Smooth muscle cell (in vitro differentiated cells): ENCODE measurements around the gene SPOCK3. TPM values are rescaled to one million over a fixed set of nuclear protein-coding genes. Genes with fewer than 3 reads are reported as not detected.

ENCODE experiments used
- DNase-seq: peaks from one replicate; lab custom pipeline; 2025; ENCODE audit not compliant: unreplicated experiment; lab: John Stamatoyannopoulos, UW
- H2AFZ ChIP-seq: fragments of 200-600 bp; sonication (generic); 2 replicates; pipeline ENCODE4 v1.6.0; 2016; ENCODE audit warnings: antibody characterized with exemption, low read depth, mild to moderate bottlenecking
- H3F3A ChIP-seq: fragments of 200-600 bp; sonication (generic); 2 replicates; pipeline ENCODE4 v1.6.0; 2017; ENCODE audit warnings: antibody characterized with exemption, low read depth
- H3K27ac ChIP-seq: fragments of 200-600 bp; sonication (generic); 2 replicates; pipeline ENCODE4 v1.5.1; 2016; ENCODE audit warnings: low read depth, mild to moderate bottlenecking
- H3K27me3 ChIP-seq: fragments of 200-600 bp; sonication (generic); 2 replicates; pipeline ENCODE4 v1.6.1; 2016; ENCODE audit warnings: low read depth, mild to moderate bottlenecking
- H3K36me3 ChIP-seq: fragments of 200-600 bp; sonication (generic); 2 replicates; pipeline ENCODE4 v1.5.1; 2016; ENCODE audit warnings: low read depth
- H3K4me1 ChIP-seq: fragments of 200-600 bp; sonication (generic); 2 replicates; pipeline ENCODE4 v1.5.1; 2016; ENCODE audit warnings: low read depth
- H3K4me2 ChIP-seq: fragments of 200-600 bp; sonication (generic); 2 replicates; pipeline ENCODE4 v1.6.0; 2016; ENCODE audit warnings: mild to moderate bottlenecking
- H3K4me3 ChIP-seq: fragments of 200-600 bp; sonication (generic); 2 replicates; pipeline ENCODE4 v1.5.1; 2016; ENCODE audit warnings: mild to moderate bottlenecking
- H3K79me2 ChIP-seq: fragments of 200-600 bp; sonication (generic); 2 replicates; pipeline ENCODE4 v1.6.0; 2016; ENCODE audit warnings: low read depth, mild to moderate bottlenecking
- H3K9ac ChIP-seq: fragments of 200-600 bp; sonication (generic); 2 replicates; pipeline ENCODE4 v1.6.0; 2016; ENCODE audit warnings: low read depth
- H3K9me3 ChIP-seq: fragments of 200-600 bp; sonication (generic); replicated peaks from 2 replicates; pipeline ENCODE4 v1.5.1; 2016; ENCODE audit warnings: low read depth
- H4K20me1 ChIP-seq: fragments of 200-600 bp; sonication (generic); 2 replicates; pipeline ENCODE4 v1.6.0; 2016; ENCODE audit warnings: low read depth
- WGBS: methylation state at CpG from one replicate; pipeline ENCODE4 v1.1.7; 2016; ENCODE audit warnings: low lambda C conversion rate; 5-methylcytosine and 5-hydroxymethylcytosine counted together
- polyA plus RNA-seq: library from polyadenylated mRNA; unstranded; fragments of >200 nt; fragmentation: Nextera tagmentation; extraction: Ambion mirVana; gene quantifications from 2 replicates; pipeline ENCODE4 v1.2.1, GENCODE V29; 2016
- total RNA-seq: library from RNA; depleted of rRNA; stranded (reverse); fragments of >200 nt; gene quantifications from 2 replicates; pipeline ENCODE4 v1.2.3, GENCODE V29; 2014
- TF ChIP-seq, protein P1 (sequence below): fragments of 200-600 bp; sonication (generic); IDR thresholded peaks from 2 replicates; pipeline ENCODE4 v1.5.1; 2017; ENCODE audit warnings: borderline replicate concordance, mild to moderate bottlenecking, antibody characterized with exemption; ENCODE audit not compliant: insufficient read depth, poor library complexity, severe bottlenecking

The SPOCK3 gene
- total and polyA plus RNA-seq, 2 experiments from 2014 or later = 0.49 TPM; not detected in 1

- Histone ChIP-seq H4K20me1 (no peaks in the 10 kb centered on the region), H3K79me2 (no peaks in the 10 kb centered on the region), H3K9ac (no peak overlapping the region), H3K9me3 (no peaks in the 10 kb centered on the region), H3K4me2 (no peak overlapping the region), H3K4me3 (no peak overlapping the region), H3K27ac (no peak overlapping the region), H2AFZ (no peak overlapping the region), H3K36me3 (no peaks in the 10 kb centered on the region), H3K27me3 (no peaks in the 10 kb centered on the region), H3K4me1 (no peaks in the 10 kb centered on the region), H3F3A (no peaks in the 10 kb centered on the region)
- 91% methylated on average over 3 of the region's 3 CpGs for WGBS
- DNase-seq = no peak
- TF ChIP-seq, protein P1, sequence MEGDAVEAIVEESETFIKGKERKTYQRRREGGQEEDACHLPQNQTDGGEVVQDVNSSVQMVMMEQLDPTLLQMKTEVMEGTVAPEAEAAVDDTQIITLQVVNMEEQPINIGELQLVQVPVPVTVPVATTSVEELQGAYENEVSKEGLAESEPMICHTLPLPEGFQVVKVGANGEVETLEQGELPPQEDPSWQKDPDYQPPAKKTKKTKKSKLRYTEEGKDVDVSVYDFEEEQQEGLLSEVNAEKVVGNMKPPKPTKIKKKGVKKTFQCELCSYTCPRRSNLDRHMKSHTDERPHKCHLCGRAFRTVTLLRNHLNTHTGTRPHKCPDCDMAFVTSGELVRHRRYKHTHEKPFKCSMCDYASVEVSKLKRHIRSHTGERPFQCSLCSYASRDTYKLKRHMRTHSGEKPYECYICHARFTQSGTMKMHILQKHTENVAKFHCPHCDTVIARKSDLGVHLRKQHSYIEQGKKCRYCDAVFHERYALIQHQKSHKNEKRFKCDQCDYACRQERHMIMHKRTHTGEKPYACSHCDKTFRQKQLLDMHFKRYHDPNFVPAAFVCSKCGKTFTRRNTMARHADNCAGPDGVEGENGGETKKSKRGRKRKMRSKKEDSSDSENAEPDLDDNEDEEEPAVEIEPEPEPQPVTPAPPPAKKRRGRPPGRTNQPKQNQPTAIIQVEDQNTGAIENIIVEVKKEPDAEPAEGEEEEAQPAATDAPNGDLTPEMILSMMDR = no peak
Measured at GRCh38 chr4:167109859-167110258, 124.4 kb downstream of the SPOCK3 start.

DNA sequence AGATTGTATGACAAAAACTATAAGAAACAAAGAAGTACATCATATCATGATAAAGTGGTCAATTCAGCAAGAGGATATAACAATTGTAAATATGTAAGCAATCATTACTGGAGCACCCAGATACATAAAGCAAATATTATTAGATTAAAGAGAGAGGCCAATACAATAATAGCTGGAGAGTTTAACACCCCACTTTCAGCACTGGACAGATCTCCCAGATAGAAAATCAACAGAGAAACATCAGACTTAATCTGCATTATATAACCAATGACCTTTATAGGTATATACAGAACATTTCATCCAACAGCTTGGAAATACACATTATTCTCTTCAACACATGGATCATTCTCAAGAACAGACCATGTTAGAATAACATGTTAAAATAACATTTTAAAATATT lies 128.4 kb downstream of the SPOCK3 start:
- no peak overlapping the region for H3K9ac ChIP-seq
- no peak overlapping the region for H3K4me2 ChIP-seq
- H3K4me1 ChIP-seq = no peaks in the 10 kb centered on the region

GRCh38 chr4:167102475-167102874 lies 131.8 kb downstream of the SPOCK3 start:
- Histone ChIP-seq H3K4me1 (no peaks in the 10 kb centered on the region), H3K27ac (no peak overlapping the region), H4K20me1 (no peaks in the 10 kb centered on the region), H3K27me3 (no peaks in the 10 kb centered on the region), H3K79me2 (no peaks in the 10 kb centered on the region), H3K4me2 (no peak overlapping the region), H3F3A (no peaks in the 10 kb centered on the region), H3K36me3 (no peaks in the 10 kb centered on the region), H2AFZ (no peak overlapping the region), H3K4me3 (no peak overlapping the region), H3K9me3 (no peaks in the 10 kb centered on the region), H3K9ac (no peak overlapping the region)
- TF ChIP-seq, protein P1 = no peak
- 86% methylated on average over 5 of the region's 5 CpGs for WGBS
- no peak for DNase-seq

More for the DNA sequence above, 128.4 kb downstream of the SPOCK3 start:
- TF ChIP-seq, protein P1 = no peak
- Histone ChIP-seq H3K36me3 (no peaks in the 10 kb centered on the region), H3K4me3 (no peak overlapping the region), H3K27ac (no peak overlapping the region), H2AFZ (no peak overlapping the region), H3K9me3 (no peaks in the 10 kb centered on the region), H3F3A (no peaks in the 10 kb centered on the region), H3K79me2 (no peaks in the 10 kb centered on the region), H4K20me1 (no peaks in the 10 kb centered on the region), H3K27me3 (no peaks in the 10 kb centered on the region)
- no peak for DNase-seq

GRCh38 chr4:167101035-167101434 lies 133.3 kb downstream of the SPOCK3 start:
- Histone ChIP-seq H3K36me3 (no peaks in the 10 kb centered on the region), H3K9me3 (no peaks in the 10 kb centered on the region), H3K4me2 (no peak overlapping the region), H3K9ac (no peak overlapping the region), H2AFZ (no peak overlapping the region), H3K27ac (no peak overlapping the region), H3K27me3 (no peaks in the 10 kb centered on the region), H4K20me1 (no peaks in the 10 kb centered on the region), H3K4me3 (no peak overlapping the region), H3K79me2 (no peaks in the 10 kb centered on the region), H3F3A (no peaks in the 10 kb centered on the region), H3K4me1 (no peaks in the 10 kb centered on the region)
- TF ChIP-seq, protein P1 = no peak
- no peak for DNase-seq
- WGBS = 87% methylated on average over 2 of the region's 2 CpGs
